ENCODE results near the gene ZFHX3.
A peak's percentile ranks its signal among the peaks of the same experiment; 100 is the strongest.

ZFHX3 gene

DNA sequence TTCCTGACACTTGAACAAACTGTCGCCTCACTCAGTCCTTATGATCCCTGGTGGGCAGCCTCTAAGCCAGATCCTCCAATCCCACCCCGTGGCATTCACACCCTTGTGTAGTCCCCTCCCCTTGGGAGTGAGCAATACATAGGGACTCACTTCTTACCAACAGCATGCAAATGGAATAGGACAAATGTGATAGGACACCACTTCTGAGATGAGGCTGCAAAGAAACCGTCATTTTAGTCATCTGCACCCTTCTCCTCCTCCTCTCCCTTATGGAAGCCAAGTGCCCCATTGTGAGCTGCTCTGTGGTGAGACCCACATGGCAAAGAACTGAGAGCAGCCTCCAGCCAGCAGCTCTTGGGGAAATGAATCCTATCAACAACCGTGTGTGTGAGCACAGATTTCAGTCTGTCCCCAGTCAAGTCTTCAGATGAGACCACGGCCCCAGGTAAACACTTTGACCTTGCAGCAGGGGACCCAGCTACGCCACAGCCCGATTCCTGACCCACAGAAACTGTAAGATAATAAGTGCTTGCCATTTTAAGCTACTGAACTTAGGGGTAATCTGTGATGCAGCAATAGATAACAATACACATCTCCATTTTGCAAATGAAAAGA is 46.9 kb downstream of the ZFHX3 start:
- no peak overlapping the region for H3K27ac ChIP-seq

DNA sequence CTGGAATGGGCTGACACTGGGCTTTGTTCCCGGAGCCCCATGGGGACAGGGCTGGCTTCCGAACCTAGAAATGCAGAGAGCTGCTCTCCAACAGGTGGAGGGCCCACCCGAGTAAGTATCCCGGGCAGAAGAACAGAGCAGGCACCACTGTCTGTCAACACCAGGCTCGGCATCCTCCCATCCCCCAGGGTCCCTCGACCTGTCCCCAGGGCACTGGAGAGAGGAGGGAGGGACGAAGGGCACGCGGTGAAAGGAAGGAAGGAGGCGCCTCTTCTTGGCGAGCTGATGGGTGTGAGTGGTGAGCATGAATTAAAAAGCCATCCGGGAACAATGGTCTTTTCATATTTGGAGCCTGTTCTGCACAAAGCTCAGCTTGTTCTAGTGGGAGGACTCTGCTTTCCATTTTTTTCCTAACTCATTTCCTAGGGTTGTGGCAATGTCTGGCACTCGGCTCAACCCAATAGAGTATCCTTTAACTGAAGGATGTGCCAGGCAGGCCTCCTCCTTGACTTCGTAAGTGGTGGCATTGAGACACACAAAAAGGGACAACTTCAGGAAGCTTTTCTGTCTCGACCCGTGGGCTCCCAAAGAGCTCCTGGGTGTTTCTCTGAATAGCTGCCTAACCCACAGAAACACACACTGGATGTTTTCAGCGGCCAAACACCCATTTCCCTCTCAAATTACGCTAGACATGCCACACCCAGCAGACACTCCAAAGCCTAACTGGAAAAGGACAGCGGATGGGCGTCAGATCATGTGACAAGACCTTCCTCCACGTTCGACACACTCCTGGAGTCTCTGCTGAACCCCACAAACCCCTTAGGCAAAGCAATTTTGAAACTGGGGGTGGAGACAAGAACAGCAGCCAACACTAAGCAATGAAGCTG is 47.7 kb downstream of the ZFHX3 start:
- TF ChIP-seq, protein P1, sequence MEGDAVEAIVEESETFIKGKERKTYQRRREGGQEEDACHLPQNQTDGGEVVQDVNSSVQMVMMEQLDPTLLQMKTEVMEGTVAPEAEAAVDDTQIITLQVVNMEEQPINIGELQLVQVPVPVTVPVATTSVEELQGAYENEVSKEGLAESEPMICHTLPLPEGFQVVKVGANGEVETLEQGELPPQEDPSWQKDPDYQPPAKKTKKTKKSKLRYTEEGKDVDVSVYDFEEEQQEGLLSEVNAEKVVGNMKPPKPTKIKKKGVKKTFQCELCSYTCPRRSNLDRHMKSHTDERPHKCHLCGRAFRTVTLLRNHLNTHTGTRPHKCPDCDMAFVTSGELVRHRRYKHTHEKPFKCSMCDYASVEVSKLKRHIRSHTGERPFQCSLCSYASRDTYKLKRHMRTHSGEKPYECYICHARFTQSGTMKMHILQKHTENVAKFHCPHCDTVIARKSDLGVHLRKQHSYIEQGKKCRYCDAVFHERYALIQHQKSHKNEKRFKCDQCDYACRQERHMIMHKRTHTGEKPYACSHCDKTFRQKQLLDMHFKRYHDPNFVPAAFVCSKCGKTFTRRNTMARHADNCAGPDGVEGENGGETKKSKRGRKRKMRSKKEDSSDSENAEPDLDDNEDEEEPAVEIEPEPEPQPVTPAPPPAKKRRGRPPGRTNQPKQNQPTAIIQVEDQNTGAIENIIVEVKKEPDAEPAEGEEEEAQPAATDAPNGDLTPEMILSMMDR (conservative IDR thresholded peaks at IDR 0.05): no peak
- TF ChIP-seq ZFX (IDR thresholded peaks at IDR 0.05): no peak
- H3K27ac ChIP-seq: peak overlapping the region; percentile 93

More for the DNA sequence above, 46.9 kb downstream of the ZFHX3 start:
- TF ChIP-seq, protein P1 (conservative IDR thresholded peaks at IDR 0.05): no peak
- TF ChIP-seq ZFX (IDR thresholded peaks at IDR 0.05): no peak

DNA sequence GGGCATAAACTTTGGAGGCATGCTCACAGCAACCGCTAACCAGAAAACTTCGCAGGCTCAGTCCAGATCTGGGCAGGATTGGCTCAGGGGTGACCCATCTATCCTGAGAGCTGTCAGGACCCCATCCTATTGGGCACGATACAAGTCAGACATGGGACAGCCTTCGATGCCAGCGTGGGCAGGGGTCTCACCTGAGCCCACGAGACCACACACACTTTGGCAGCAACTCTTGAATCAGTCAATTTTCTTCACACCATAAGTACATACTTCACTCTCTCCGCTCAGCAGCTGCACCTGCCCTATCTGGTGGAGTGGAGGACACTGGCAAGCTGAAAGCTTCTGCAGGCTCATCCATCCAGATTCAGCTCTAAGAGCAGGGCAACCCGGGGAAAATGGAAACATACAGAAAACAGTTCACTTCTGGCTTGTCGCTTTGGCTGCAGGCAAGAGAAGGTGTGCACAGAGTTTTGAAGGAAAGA is 48.3 kb downstream of the ZFHX3 start:
- peak overlapping the region; percentile 93 for H3K27ac ChIP-seq

DNA sequence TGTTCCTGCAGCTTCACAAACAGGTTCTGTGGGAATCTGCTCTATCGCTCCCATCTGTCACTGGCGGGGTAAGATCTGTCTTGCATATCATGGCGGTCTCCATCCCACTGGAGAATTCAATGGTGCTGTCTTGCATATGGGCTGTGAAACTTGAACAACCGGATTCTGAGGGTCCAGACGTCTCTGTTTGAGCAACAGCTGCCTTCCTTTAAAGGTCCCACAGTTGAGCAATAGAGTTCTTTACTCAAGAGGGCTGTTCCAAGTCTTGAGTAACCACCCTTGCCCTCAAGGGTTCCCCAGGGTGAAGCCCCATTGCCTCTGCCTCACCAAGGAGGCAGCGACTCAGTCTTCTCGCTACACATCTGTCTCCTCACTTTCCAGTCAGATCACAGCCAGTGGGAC is 50.8 kb downstream of the ZFHX3 start:
- peak overlapping the region; percentile 93 for H3K27ac ChIP-seq
- TF ChIP-seq ZFX (IDR thresholded peaks at IDR 0.05): no peak
- TF ChIP-seq, protein P1 (conservative IDR thresholded peaks at IDR 0.05): no peak

More for the DNA sequence above, 48.3 kb downstream of the ZFHX3 start:
- TF ChIP-seq, protein P1 (conservative IDR thresholded peaks at IDR 0.05): no peak
- TF ChIP-seq ZFX (IDR thresholded peaks at IDR 0.05): no peak

DNA sequence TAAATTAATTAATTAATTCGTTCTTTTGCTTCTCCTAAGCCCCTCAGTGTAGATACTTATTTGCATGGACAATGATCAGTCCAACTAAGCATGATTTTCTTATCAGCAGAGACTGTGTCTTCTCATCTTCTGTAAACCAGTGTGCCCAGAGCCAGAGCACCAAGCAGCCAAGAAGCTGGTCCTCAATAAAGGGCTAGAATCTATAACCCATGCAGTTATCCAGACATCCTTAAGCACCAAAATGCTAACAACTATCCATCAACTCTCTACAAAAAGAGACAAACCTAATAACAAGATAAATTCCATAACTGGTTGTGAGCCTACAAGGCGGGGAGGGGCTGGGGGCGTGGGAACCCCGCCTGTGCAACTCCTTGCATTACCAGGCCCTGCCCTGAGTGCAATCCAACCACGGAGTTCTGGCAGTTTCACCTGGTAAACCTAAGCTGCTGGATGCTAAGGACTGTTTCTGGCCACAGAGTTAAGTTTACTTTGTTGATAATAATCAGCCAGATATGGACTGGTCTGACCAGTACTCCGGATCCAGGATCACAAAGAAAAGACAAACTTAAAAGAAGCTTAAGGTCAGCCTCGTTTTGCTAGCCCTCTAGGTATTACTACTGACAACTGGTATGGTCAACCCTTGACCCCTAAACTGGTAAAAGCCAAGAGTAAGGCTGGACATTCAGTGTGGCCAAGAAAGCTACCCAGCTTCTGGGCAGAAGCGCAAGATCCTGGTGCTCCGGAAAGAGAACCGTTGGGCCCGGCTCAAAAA is 51.5 kb downstream of the ZFHX3 start:
- TF ChIP-seq ZFX (IDR thresholded peaks at IDR 0.05): no peak
- TF ChIP-seq, protein P1 (conservative IDR thresholded peaks at IDR 0.05): no peak

DNA sequence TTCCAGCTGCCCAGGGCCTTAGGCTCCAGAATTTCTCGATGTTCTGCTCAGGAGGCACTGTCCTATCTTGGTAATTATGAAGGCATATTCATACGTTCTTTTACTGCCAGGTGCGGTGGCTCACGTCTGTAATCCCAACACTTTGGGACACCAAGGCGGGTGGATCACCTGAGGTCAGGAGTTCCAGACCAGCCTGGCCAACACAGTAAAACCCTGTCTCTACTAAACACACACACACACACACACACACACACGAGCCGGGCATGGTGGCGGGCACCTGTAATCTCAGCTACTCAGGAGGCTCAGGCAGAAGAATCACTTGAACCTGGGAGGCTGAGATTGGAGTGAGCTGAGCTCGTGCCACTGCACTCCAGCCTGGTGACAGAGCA is 52.1 kb downstream of the ZFHX3 start:
- H3K27ac ChIP-seq: peak overlapping the region; percentile 93

More for the DNA sequence above, 51.5 kb downstream of the ZFHX3 start:
- peak overlapping the region; percentile 93 for H3K27ac ChIP-seq

DNA sequence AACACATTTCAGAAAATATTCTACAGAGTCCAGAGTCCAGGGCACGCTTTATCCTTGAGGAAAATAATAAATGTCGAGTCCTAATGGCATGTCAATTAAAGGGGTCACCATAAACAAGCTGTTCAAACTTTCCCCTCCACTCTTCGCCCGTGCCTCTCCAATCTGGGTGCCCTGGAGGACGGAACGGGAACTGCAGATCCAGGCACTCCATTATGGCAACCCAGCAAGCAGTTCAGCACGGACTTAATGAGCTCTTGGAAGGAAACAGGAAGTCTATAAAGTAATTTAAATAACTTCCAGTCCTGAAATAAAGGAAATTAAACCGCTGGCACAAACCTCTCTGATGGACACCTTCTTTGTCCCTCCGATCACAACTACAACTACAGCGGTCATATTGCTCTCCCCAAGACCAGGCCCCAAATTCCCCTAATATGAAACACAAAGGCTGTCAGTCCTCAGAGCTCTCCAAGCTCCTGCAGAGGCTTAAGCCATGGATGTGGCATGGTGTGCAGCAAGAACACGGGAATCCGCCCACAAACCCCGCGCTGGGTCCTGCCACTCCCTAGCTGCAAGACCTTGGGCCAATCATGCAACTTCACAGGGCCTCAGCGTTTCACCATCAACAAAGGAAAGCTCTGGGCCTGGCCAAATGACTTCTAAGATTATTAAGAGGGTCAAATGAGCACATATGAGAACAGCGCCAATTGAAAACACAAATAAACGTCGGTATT is 52.6 kb downstream of the ZFHX3 start:
- TF ChIP-seq, protein P1 (conservative IDR thresholded peaks at IDR 0.05): peak; percentile 57
- no peak for TF ChIP-seq ZFX (IDR thresholded peaks at IDR 0.05)
- H3K27ac ChIP-seq: peak overlapping the region; percentile 93

Data from C4-2B (cell line).